Loucy (cell line): ENCODE measurements around the gene PBXIP1.

ENCODE experiments used
- H2AFZ ChIP-seq: fragments of 200-600 bp; sonication (generic); 2 replicates; pipeline ENCODE4 v1.6.0; 2016; ENCODE audit warnings: antibody characterized with exemption, mild to moderate bottlenecking, low read length, moderate library complexity
- H3F3A ChIP-seq: fragments of 200-600 bp; 2 replicates; pipeline ENCODE4 v1.6.0; 2016; ENCODE audit warnings: antibody characterized with exemption, low read depth, mild to moderate bottlenecking
- H3K27me3 ChIP-seq: fragments of 200-600 bp; sonication (generic); 2 replicates; pipeline ENCODE4 v1.6.1; 2014; ENCODE audit warnings: low read length, mild to moderate bottlenecking; ENCODE audit not compliant: insufficient read depth, poor library complexity, severe bottlenecking
- H3K36me3 ChIP-seq: fragments of 200-600 bp; sonication (generic); 2 replicates; pipeline ENCODE4 v1.6.1; 2016; ENCODE audit warnings: low read length; ENCODE audit not compliant: insufficient read depth
- H3K4me1 ChIP-seq: fragments of 200-600 bp; sonication (generic); 2 replicates; pipeline ENCODE4 v1.5.1; 2014; ENCODE audit warnings: low read length, mild to moderate bottlenecking; ENCODE audit not compliant: insufficient read depth, poor library complexity, severe bottlenecking
- H3K4me2 ChIP-seq: fragments of 200-600 bp; sonication (generic); 2 replicates; pipeline ENCODE4 v1.6.0; 2014; ENCODE audit warnings: antibody characterized with exemption, low read length, low read depth, mild to moderate bottlenecking; ENCODE audit not compliant: poor library complexity, severe bottlenecking
- H3K4me3 ChIP-seq: fragments of 200-600 bp; sonication (generic); 2 replicates; pipeline ENCODE4 v1.5.1; 2014; ENCODE audit warnings: low read length, mild to moderate bottlenecking, mixed read lengths; ENCODE audit not compliant: poor library complexity, severe bottlenecking
- H3K79me2 ChIP-seq: fragments of 200-600 bp; sonication (generic); 2 replicates; pipeline ENCODE4 v1.6.1; 2014; ENCODE audit warnings: low read length; ENCODE audit not compliant: insufficient read depth
- H3K9ac ChIP-seq: fragments of 200-600 bp; sonication (generic); 2 replicates; pipeline ENCODE4 v1.6.0; 2014; ENCODE audit warnings: mild to moderate bottlenecking, low read depth, low read length, moderate library complexity; ENCODE audit not compliant: poor library complexity, severe bottlenecking
- H3K9me2 ChIP-seq: fragments of 200-600 bp; sonication (generic); replicated peaks from 2 replicates; pipeline ENCODE4 v1.6.1; 2016; ENCODE audit warnings: low read depth, low read length, mixed read lengths
- H3K9me3 ChIP-seq: fragments of 200-600 bp; sonication (generic); 2 replicates; pipeline ENCODE4 v1.6.1; 2014; ENCODE audit warnings: mild to moderate bottlenecking, antibody characterized with exemption, low read length, low read depth; ENCODE audit not compliant: insufficient read depth
- H4K20me1 ChIP-seq: fragments of 200-600 bp; sonication (generic); 2 replicates; pipeline ENCODE4 v1.6.0; 2014; ENCODE audit warnings: antibody characterized with exemption, low read length, mild to moderate bottlenecking; ENCODE audit not compliant: insufficient read depth, poor library complexity, severe bottlenecking
- EZH2phosphoT487 ChIP-seq: fragments of 200-600 bp; IDR thresholded peaks from 2 replicates; pipeline ENCODE4 v1.6.1; 2018; ENCODE audit warnings: antibody characterized with exemption, mild to moderate bottlenecking, moderate library complexity, borderline replicate concordance
- TF ChIP-seq, protein P1 (sequence below): fragments of 200-600 bp; sonication (generic); conservative IDR thresholded peaks from 2 replicates; pipeline ENCODE4 v1.5.1; 2014; ENCODE audit warnings: mild to moderate bottlenecking, antibody characterized with exemption, low read length

The PBXIP1 gene

DNA sequence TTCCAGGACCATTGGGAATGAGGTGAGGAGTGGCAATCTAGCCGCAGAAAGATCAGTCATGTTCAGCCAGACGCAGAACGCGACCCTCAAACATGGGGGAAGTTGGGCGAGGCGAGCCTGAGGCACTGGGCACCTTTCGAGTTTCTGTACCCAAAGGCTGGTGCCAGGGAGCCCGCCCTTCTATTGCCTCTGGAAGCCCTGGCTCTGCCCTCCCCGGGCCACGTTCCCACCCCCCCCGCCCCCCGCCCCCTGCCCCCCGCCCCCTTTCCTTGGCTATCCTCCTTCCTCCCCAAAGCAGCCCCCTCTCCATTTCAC lies 44.5 kb upstream of the PBXIP1 start:
- no peaks in the 10 kb centered on the region for H4K20me1 ChIP-seq
- H3K9me3 ChIP-seq, result no peaks in the 10 kb centered on the region
- peak overlapping the region; percentile 81 for H3K9ac ChIP-seq
- peak overlapping the region; percentile 81 for H3K4me3 ChIP-seq
- no peaks in the 10 kb centered on the region for H3K27me3 ChIP-seq
- peaks cover 35% of the 10 kb centered on the region for H3K4me1 ChIP-seq
- TF ChIP-seq EZH2phosphoT487, result no peak
- TF ChIP-seq, protein P1, sequence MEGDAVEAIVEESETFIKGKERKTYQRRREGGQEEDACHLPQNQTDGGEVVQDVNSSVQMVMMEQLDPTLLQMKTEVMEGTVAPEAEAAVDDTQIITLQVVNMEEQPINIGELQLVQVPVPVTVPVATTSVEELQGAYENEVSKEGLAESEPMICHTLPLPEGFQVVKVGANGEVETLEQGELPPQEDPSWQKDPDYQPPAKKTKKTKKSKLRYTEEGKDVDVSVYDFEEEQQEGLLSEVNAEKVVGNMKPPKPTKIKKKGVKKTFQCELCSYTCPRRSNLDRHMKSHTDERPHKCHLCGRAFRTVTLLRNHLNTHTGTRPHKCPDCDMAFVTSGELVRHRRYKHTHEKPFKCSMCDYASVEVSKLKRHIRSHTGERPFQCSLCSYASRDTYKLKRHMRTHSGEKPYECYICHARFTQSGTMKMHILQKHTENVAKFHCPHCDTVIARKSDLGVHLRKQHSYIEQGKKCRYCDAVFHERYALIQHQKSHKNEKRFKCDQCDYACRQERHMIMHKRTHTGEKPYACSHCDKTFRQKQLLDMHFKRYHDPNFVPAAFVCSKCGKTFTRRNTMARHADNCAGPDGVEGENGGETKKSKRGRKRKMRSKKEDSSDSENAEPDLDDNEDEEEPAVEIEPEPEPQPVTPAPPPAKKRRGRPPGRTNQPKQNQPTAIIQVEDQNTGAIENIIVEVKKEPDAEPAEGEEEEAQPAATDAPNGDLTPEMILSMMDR, result no peak
- H3K36me3 ChIP-seq, result no peaks in the 10 kb centered on the region
- H3F3A ChIP-seq, result peaks cover 21% of the 10 kb centered on the region
- H2AFZ ChIP-seq, result no peak overlapping the region
- H3K9me2 ChIP-seq, result no peaks in the 10 kb centered on the region
- peak overlapping the region; percentile 92 for H3K4me2 ChIP-seq
- H3K79me2 ChIP-seq, result no peaks in the 10 kb centered on the region

DNA sequence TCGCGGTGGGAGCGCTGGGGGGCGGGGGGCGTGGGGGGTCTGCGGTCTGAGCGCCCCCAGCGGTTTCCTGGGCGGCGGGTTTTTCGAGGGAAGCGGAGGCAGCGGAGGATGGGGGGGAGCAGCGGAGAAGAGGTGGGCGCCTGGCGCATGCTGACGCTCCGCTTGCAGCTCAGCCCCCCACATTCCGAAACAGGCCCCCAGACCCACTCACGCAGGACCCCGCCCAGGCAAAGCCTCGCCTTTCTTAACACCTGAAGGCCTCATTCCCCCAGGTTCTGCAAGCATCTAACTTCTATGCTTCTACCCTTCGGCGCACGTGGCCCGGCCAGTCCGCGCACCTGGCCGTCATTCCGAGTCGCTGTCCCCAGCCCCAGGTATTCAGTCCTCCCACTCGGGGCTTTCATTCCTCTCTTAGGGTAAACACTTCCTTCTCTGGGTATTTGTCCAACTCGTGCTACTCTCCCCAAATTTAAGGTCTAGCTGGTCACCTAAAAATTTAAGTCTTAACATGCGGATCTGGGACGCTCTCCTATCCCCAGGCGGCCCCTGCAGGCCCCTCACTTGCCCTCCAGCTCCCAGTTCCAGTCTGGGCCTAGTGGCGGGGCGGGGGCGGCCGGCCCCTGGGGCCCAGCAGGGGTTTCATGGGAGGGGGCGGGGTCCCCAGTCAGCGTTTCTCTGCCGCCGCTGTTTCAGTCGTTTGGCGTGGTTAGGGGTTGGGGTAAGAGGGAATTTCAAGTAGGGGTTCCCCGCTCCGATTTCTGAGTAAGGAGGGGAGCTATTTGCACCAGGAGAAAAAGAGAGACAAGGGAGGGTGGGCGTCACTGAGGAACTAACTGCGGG lies 43.9 kb upstream of the PBXIP1 start:
- H3K36me3 ChIP-seq, result no peaks in the 10 kb centered on the region
- peak overlapping the region; percentile 34 for H2AFZ ChIP-seq
- H3K9me2 ChIP-seq, result no peaks in the 10 kb centered on the region
- H3K27me3 ChIP-seq, result no peaks in the 10 kb centered on the region
- peak overlapping the region; percentile 92 for H3K4me2 ChIP-seq
- peaks cover 32% of the 10 kb centered on the region for H3K4me1 ChIP-seq
- H3K4me3 ChIP-seq, result peak overlapping the region; percentile 81
- peak overlapping the region; percentile 81 for H3K9ac ChIP-seq
- no peak for TF ChIP-seq EZH2phosphoT487
- TF ChIP-seq, protein P1, result no peak
- H3K79me2 ChIP-seq, result no peaks in the 10 kb centered on the region
- H4K20me1 ChIP-seq, result no peaks in the 10 kb centered on the region
- H3F3A ChIP-seq, result peaks cover 21% of the 10 kb centered on the region
- no peaks in the 10 kb centered on the region for H3K9me3 ChIP-seq

DNA sequence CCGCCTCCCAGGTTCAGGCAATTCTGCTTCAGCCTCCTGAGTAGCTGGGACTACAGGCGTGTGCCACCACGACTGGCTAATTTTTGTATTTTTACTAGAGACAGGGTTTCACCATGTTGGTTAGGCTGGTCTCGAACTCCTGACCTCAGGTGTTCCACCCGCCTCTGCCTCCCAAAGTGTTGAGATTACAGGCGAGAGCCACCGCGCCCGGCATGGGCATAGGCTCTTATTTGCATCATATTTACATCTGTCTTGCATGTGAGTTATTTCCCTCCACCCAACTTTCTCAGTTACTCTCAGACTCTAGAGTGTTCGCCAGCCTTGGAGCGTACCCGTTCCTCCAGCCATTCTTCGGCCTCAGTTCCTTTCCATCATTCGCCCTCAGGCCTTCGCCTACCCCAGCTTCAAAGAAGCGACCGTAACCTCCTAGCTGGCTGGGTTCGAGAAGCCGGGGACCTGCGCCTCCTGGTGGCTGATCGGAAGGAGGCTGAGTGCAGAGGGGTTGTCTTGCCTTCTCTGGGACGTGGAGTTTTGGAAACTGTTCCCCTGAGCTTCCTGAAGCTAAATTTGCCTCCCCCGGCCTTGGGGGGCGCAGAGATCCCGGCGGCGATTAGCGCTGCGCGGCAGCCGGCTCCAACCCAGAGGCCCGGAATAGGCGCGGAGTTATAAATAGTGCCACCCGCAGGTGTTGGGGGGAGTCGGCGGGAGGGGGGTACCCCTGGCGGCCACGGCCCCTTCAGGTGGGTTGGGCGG lies 43.1 kb upstream of the PBXIP1 start:
- Histone ChIP-seq H3K27me3 (no peaks in the 10 kb centered on the region), H3K9me2 (no peaks in the 10 kb centered on the region), H3K4me1 (peaks cover 31% of the 10 kb centered on the region), H3K36me3 (no peaks in the 10 kb centered on the region), H2AFZ (peak overlapping the region; percentile 34; the same call in 1 of the 2 replicates), H3K9ac (peak overlapping the region; percentile 81), H3K9me3 (no peaks in the 10 kb centered on the region), H3K79me2 (no peaks in the 10 kb centered on the region), H3K4me2 (peak overlapping the region; percentile 92), H3F3A (peaks cover 21% of the 10 kb centered on the region), H3K4me3 (peak overlapping the region; percentile 81), H4K20me1 (no peaks in the 10 kb centered on the region)
- no peak for TF ChIP-seq EZH2phosphoT487
- TF ChIP-seq, protein P1, result peak; percentile 98
